Cortex of kidney (tissue), 1 donor: ENCODE data around the gene TGFBI.

Experiments used
- DNase-seq: peaks from one replicate; lab custom pipeline; 2025; lab: John Stamatoyannopoulos, UW

Gene TGFBI

GRCh38 chr5:136089791-136090190 lies 61.0 kb downstream of the TGFBI start:
- DNase-seq, result no peak

GRCh38 chr5:136090319-136090718 lies 61.5 kb downstream of the TGFBI start:
- no peak for DNase-seq

GRCh38 chr5:136094189-136094912 lies 65.6 kb downstream of the TGFBI start:
- no peak for DNase-seq

GRCh38 chr5:136094913-136095641 lies 66.3 kb downstream of the TGFBI start:
- DNase-seq, result no peak

- no peak for DNase-seq
These were observed 69.4 kb downstream of the TGFBI start for GRCh38 chr5:136098176-136098575.

- no peak for DNase-seq
These were observed 71.1 kb downstream of the TGFBI start for GRCh38 chr5:136099870-136100269.

GRCh38 chr5:136101884-136102283 lies 73.1 kb downstream of the TGFBI start:
- DNase-seq, result no peak

- DNase-seq, result no peak
These were observed 74.3 kb downstream of the TGFBI start for GRCh38 chr5:136103118-136103517.

GRCh38 chr5:136104306-136104965 lies 75.6 kb downstream of the TGFBI start:
- no peak for DNase-seq

- DNase-seq, result no peak
These were observed 77.7 kb downstream of the TGFBI start for GRCh38 chr5:136106351-136107031.

- no peak for DNase-seq
These were observed 79.4 kb downstream of the TGFBI start for GRCh38 chr5:136108180-136108611.

GRCh38 chr5:136108766-136109165 lies 80.0 kb downstream of the TGFBI start:
- DNase-seq, result no peak

GRCh38 chr5:136109453-136110135 lies 80.8 kb downstream of the TGFBI start:
- DNase-seq, result no peak
